Fibroblast of lung (primary cell): ENCODE data around the gene KDM2A.

ENCODE experiments used
- CTCF ChIP-seq, 2 donors: IDR thresholded peaks in 1 of 2; conservative IDR thresholded peaks in 1 of 2; 1 replicate in 1 of 2; 2 replicates in 1 of 2; pipeline ENCODE4 v1.5.1; 2011 to 2012; ENCODE audit warnings: low read length in 2 of 2, control low read depth in 1 of 2, inconsistent platforms in 1 of 2, low read depth in 1 of 2, mild to moderate bottlenecking in 1 of 2
- EZH2 ChIP-seq: IDR thresholded peaks from 2 replicates; pipeline ENCODE4 v1.5.1; 2012; ENCODE audit warnings: low read length, control low read depth, mild to moderate bottlenecking; ENCODE audit errors: missing control alignments

- TF ChIP-seq CTCF (conservative IDR thresholded peaks at IDR 0.05 in 1 of 2, IDR thresholded peaks at IDR 0.05 in 1 of 2; ENCODE audit: low read depth in 1 of 2, low read length in 2 of 2) (no peak), EZH2 (no peak)
These were observed 169.1 kb downstream of the KDM2A start for GRCh38 chr11:67288198-67288451.
